ENCODE measurements around the gene DNAH17.

DNA sequence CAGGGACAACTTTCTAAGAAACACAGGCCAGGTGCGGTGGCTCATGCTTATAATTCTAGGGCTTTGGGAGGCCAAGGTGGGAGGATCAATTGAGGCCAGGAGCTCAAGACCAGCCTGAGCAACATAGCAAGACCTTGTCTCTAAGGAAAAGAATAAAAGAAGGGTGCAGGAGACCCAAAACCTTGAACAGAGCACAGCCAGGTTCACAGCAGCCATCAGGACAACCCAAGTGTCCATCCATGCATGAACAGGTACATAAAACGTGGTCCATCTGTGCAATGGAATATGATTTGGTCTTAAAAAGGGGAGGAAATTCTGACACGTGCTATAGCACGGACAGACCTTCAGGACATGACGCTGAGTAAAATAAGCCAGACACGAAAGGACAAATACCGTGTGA is 107.8 kb downstream of the DNAH17 start:
- TF ChIP-seq, protein P1, sequence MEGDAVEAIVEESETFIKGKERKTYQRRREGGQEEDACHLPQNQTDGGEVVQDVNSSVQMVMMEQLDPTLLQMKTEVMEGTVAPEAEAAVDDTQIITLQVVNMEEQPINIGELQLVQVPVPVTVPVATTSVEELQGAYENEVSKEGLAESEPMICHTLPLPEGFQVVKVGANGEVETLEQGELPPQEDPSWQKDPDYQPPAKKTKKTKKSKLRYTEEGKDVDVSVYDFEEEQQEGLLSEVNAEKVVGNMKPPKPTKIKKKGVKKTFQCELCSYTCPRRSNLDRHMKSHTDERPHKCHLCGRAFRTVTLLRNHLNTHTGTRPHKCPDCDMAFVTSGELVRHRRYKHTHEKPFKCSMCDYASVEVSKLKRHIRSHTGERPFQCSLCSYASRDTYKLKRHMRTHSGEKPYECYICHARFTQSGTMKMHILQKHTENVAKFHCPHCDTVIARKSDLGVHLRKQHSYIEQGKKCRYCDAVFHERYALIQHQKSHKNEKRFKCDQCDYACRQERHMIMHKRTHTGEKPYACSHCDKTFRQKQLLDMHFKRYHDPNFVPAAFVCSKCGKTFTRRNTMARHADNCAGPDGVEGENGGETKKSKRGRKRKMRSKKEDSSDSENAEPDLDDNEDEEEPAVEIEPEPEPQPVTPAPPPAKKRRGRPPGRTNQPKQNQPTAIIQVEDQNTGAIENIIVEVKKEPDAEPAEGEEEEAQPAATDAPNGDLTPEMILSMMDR (IDR thresholded peaks at IDR 0.05; ENCODE audit: low read length) = no peak
- no peak for TF ChIP-seq EZH2phosphoT487 (IDR thresholded peaks at IDR 0.05; ENCODE audit: low read length)

Measured in MM.1S (cell line).